ENCODE data around the gene CFAP46. TPM values are rescaled to one million over a fixed set of nuclear protein-coding genes. Genes with fewer than 3 reads are reported as not detected.

CFAP46 gene
- total and polyA plus RNA-seq, 9 of the 15 experiments (the other 6 are each of a cell fraction or from before 2014, with no cell fraction given) = not detected

DNA sequence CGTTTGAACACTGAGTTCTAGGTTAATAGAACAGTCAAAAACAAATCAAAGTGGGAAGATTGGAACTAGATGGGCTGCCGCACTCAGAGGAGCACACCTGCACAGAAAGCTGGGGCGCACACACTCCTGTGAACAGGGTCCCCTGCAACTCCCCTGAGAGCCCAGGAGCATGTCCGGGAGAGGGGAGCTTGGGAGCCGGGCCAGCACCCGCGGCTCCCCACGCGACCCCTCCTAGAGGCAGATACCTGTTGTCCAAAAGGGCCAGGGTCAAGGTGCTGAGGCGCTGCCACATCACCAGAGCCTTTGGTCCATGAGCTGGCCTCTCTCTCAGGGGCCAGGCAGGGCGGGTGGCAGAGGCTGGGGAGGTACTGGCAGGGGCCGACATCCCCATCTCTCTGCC is 162.0 kb downstream of the CFAP46 start:
- intact Hi-C loops (cut with micrococcal nuclease) = no loop called here
- Histone ChIP-seq H3K4me3 (no peak overlapping the region), H3K4me2 (ENCODE audit: insufficient read depth, low read length) (no peak overlapping the region), H3K36me3 (ENCODE audit: control insufficient read depth, insufficient read depth, low read length) (no peaks in the 10 kb centered on the region), H3K9ac (ENCODE audit: insufficient read depth in 1 of 2, low read depth in 2 of 2, low read length in 2 of 2) (no peak overlapping the region), H3K9me3 (replicated peaks; ENCODE audit: control insufficient read depth, insufficient read depth, low read depth, low read length) (no peaks in the 10 kb centered on the region), H3K27ac (ENCODE audit: extremely low read depth, low read depth, low read length) (no peak overlapping the region), H4K20me1 (replicated peaks; ENCODE audit: control insufficient read depth, insufficient read depth, low read length) (no peaks in the 10 kb centered on the region), H3K4me1 (replicated peaks in 1 of 2; ENCODE audit: control insufficient read depth in 2 of 2, insufficient read depth in 2 of 2, low read length in 2 of 2) (no peaks in the 10 kb centered on the region), H3K79me2 (ENCODE audit: control insufficient read depth, insufficient read depth, low read length) (no peaks in the 10 kb centered on the region), H2AFZ (ENCODE audit: low read depth, low read length) (no peak overlapping the region), H3K27me3 (ENCODE audit: control insufficient read depth in 2 of 2, insufficient read depth in 2 of 2, low read length in 2 of 2) (no peaks in the 10 kb centered on the region), H3K9me1 (ENCODE audit: control insufficient read depth, insufficient read depth, low read length) (no peaks in the 10 kb centered on the region)
- CTCF ChIA-PET (ENCODE audit: low intra/inter-chr PET ratio) = no interaction called here
- WGBS (ENCODE audit: insufficient coverage, low coverage, missing lambda C conversion rate) = 83% methylated on average over 3 of the region's 12 CpGs
- ATAC-seq = no peak
- BruUV-seq (replicated peaks) = no TSS peak
- no peak for DNase-seq (ENCODE audit: extremely low read depth in 1 of 4, low spot score in 3 of 4)
- no peak for FAIRE-seq
- POLR2A ChIA-PET = interaction anchor here (0.7 kb wide), 1 partner anchor 563 kb away, joined by 3 read pairs; no protein-coding TSS in a partner anchor
- in situ Hi-C loops (cut with MboI) = no loop called here
- no peak for TF ChIP-seq BCOR (IDR thresholded peaks at IDR 0.05)
- no peak for TF ChIP-seq MEIS2 (IDR thresholded peaks at IDR 0.05; ENCODE audit: partially characterized antibody)
- TF ChIP-seq KLF1 (tag; IDR thresholded peaks at IDR 0.05) = no peak
- TF ChIP-seq MYBL2 (IDR thresholded peaks at IDR 0.05; ENCODE audit: low read depth) = no peak
- TF ChIP-seq MYBL2 (CRISPR knock-in tag; IDR thresholded peaks at IDR 0.05; ENCODE audit: borderline replicate concordance) = no peak
- TF ChIP-seq ZNF134 (CRISPR knock-in tag; conservative IDR thresholded peaks at IDR 0.05) = no peak
- no peak for TF ChIP-seq NR2C1 (IDR thresholded peaks at IDR 0.05)
- no peak for TF ChIP-seq NR2C1 (tag; IDR thresholded peaks at IDR 0.05)
- TF ChIP-seq, protein P1, sequence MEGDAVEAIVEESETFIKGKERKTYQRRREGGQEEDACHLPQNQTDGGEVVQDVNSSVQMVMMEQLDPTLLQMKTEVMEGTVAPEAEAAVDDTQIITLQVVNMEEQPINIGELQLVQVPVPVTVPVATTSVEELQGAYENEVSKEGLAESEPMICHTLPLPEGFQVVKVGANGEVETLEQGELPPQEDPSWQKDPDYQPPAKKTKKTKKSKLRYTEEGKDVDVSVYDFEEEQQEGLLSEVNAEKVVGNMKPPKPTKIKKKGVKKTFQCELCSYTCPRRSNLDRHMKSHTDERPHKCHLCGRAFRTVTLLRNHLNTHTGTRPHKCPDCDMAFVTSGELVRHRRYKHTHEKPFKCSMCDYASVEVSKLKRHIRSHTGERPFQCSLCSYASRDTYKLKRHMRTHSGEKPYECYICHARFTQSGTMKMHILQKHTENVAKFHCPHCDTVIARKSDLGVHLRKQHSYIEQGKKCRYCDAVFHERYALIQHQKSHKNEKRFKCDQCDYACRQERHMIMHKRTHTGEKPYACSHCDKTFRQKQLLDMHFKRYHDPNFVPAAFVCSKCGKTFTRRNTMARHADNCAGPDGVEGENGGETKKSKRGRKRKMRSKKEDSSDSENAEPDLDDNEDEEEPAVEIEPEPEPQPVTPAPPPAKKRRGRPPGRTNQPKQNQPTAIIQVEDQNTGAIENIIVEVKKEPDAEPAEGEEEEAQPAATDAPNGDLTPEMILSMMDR (IDR thresholded peaks at IDR 0.05 in 2 of 3, conservative IDR thresholded peaks at IDR 0.05 in 1 of 3; ENCODE audit: insufficient read depth in 2 of 3, low read depth in 1 of 3, low read length in 3 of 3) = no peak
- TF ChIP-seq EP300 (IDR thresholded peaks at IDR 0.05; ENCODE audit: low read length) = no peak
- no peak for TF ChIP-seq ADNP (tag; IDR thresholded peaks at IDR 0.05)
- TF ChIP-seq, protein P2, sequence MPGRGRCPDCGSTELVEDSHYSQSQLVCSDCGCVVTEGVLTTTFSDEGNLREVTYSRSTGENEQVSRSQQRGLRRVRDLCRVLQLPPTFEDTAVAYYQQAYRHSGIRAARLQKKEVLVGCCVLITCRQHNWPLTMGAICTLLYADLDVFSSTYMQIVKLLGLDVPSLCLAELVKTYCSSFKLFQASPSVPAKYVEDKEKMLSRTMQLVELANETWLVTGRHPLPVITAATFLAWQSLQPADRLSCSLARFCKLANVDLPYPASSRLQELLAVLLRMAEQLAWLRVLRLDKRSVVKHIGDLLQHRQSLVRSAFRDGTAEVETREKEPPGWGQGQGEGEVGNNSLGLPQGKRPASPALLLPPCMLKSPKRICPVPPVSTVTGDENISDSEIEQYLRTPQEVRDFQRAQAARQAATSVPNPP (IDR thresholded peaks at IDR 0.05; ENCODE audit: borderline replicate concordance, insufficient read depth, insufficient read length) = no peak
- TF ChIP-seq POU5F1 (IDR thresholded peaks at IDR 0.05; ENCODE audit: borderline replicate concordance, low read depth, low read length, partially characterized antibody) = no peak
- no peak for TF ChIP-seq ARNT (IDR thresholded peaks at IDR 0.05)
- TF ChIP-seq ZNF699 (CRISPR knock-in tag; IDR thresholded peaks at IDR 0.05; ENCODE audit: insufficient replicate concordance) = no peak
